Fibroblast of the aortic adventitia (primary cell): ENCODE results near the gene GGT1. TPM values are rescaled to one million over a fixed set of nuclear protein-coding genes. Genes with fewer than 3 reads are reported as not detected.
A peak's percentile ranks its signal among the peaks of the same experiment; 100 is the strongest.
"Not testable (repeated sequence)": the region's sequence is repeated elsewhere in the genome, so short reads cannot be mapped to it uniquely, and the experiment has no call there.

Source experiments
- DNase-seq: peaks from one replicate; pipeline ENCODE4 v3.0.0-alpha.2; 2010; ENCODE audit warnings: low read depth
- H3K4me3 ChIP-seq: 2 replicates; pipeline ENCODE4 v1.5.1; 2011; ENCODE audit warnings: low read depth, mild to moderate bottlenecking, control low read depth, low read length, moderate library complexity
- CTCF ChIP-seq: IDR thresholded peaks from 2 replicates; pipeline ENCODE4 v1.5.1; 2011; ENCODE audit warnings: mild to moderate bottlenecking, low read length, control low read depth, inconsistent platforms; ENCODE audit not compliant: insufficient read depth
- total RNA-seq: library from RNA; depleted of rRNA; stranded (reverse); fragments of >200 nt; gene quantifications from 2 replicates; pipeline ENCODE4 v1.2.3, GENCODE V29; 2012; ENCODE audit warnings: low replicate concordance

GGT1 gene
- total RNA-seq, 1 donor = 1.1 TPM

- DNase-seq = no peak
- no peak for TF ChIP-seq CTCF
- H3K4me3 ChIP-seq = no peak overlapping the region
These were observed 13.4 kb upstream of the GGT1 start for GRCh38 chr22:24589518-24590030.

GRCh38 chr22:24590596-24591173 lies 12.3 kb upstream of the GGT1 start:
- no peak for DNase-seq
- no peak overlapping the region for H3K4me3 ChIP-seq
- TF ChIP-seq CTCF = no peak

- TF ChIP-seq CTCF = no peak
- DNase-seq = no peak
- no peak overlapping the region for H3K4me3 ChIP-seq
These were observed 11.6 kb upstream of the GGT1 start for GRCh38 chr22:24591286-24591830.

GRCh38 chr22:24592058-24592850 lies 10.7 kb upstream of the GGT1 start:
- H3K4me3 ChIP-seq = peak overlapping the region; percentile 75
- TF ChIP-seq CTCF = no peak
- DNase-seq = peak; percentile 23

GRCh38 chr22:24592851-24593558 lies 10.0 kb upstream of the GGT1 start, which contains the start of gene LRRC75B:
TSS of gene LRRC75B (minus strand) at chr22:24593073. CDS start at chr22:24593039, 34 bp downstream.
- peak; percentile 86 for DNase-seq
- H3K4me3 ChIP-seq = peak within 1 kb of the TSS; percentile 75
- no peak for TF ChIP-seq CTCF

GRCh38 chr22:24593559-24593835 lies 9.5 kb upstream of the GGT1 start:
- peak overlapping the region; percentile 75 for H3K4me3 ChIP-seq
- DNase-seq = not testable (repeated sequence)
